Endodermal cell (in vitro differentiated cells): ENCODE measurements around the gene ADH1B. TPM values are rescaled to one million over a fixed set of nuclear protein-coding genes. Genes with fewer than 3 reads are reported as not detected.
"Not testable (repeated sequence)": the region's sequence is repeated elsewhere in the genome, so short reads cannot be mapped to it uniquely, and the experiment has no call there.

Source experiments
- DNase-seq: peaks from one replicate; pipeline ENCODE4 v3.0.0-alpha.2; 2017
- H3K27ac ChIP-seq: 2 replicates; pipeline ENCODE4 v1.5.1; 2013; ENCODE audit warnings: mild to moderate bottlenecking, low read depth, low read length, moderate library complexity
- H3K27me3 ChIP-seq: 2 replicates; pipeline ENCODE4 v1.6.1; 2013; ENCODE audit warnings: mild to moderate bottlenecking, low read length, moderate library complexity; ENCODE audit not compliant: insufficient read depth, control insufficient read depth, poor library complexity, severe bottlenecking
- H3K36me3 ChIP-seq: 2 replicates; pipeline ENCODE4 v1.7.0; 2013; ENCODE audit warnings: mild to moderate bottlenecking, low read length, moderate library complexity; ENCODE audit not compliant: control insufficient read depth, insufficient read depth
- H3K4me1 ChIP-seq: one replicate; pipeline ENCODE4 v1.7.0; 2013; ENCODE audit warnings: low read length; ENCODE audit not compliant: control insufficient read depth, insufficient read depth
- H3K4me3 ChIP-seq: 2 replicates; pipeline ENCODE4 v1.5.1; 2013; ENCODE audit warnings: mild to moderate bottlenecking, low read length, moderate library complexity
- H3K9ac ChIP-seq: 2 replicates; pipeline ENCODE4 v1.6.1; 2013; ENCODE audit warnings: mild to moderate bottlenecking, low read length, moderate library complexity; ENCODE audit not compliant: poor library complexity, severe bottlenecking; ENCODE audit errors: extremely low read depth
- H3K9me3 ChIP-seq: 2 replicates; pipeline ENCODE4 v1.6.1; 2013; ENCODE audit warnings: mild to moderate bottlenecking, low read length, moderate library complexity; ENCODE audit not compliant: control insufficient read depth
- H3K27ac Mint-ChIP-seq: 2 replicates; pipeline ENCODE4 v1.8.0; 2020; ENCODE audit warnings: mixed read lengths
- H3K27me3 Mint-ChIP-seq: 2 replicates; pipeline ENCODE4 v1.8.0; 2021; ENCODE audit warnings: mild to moderate bottlenecking, mixed read lengths; ENCODE audit not compliant: insufficient read depth
- H3K36me3 Mint-ChIP-seq: 2 replicates; pipeline ENCODE4 v1.8.0; 2020; ENCODE audit warnings: low read depth, mixed read lengths
- H3K4me1 Mint-ChIP-seq: 2 replicates; pipeline ENCODE4 v1.8.0; 2020; ENCODE audit warnings: mixed read lengths
- H3K4me3 Mint-ChIP-seq: 2 replicates; pipeline ENCODE4 v1.8.0; 2020; ENCODE audit warnings: mild to moderate bottlenecking, moderate library complexity, mixed read lengths
- H3K9me3 Mint-ChIP-seq: 2 replicates; pipeline ENCODE4 v1.8.0; 2020; ENCODE audit warnings: mild to moderate bottlenecking, mixed read lengths
- CTCF ChIP-seq: fragments of 200-600 bp; sonication (generic); conservative IDR thresholded peaks from 2 replicates; pipeline ENCODE4 v1.5.0; 2021; ENCODE audit warnings: antibody characterized with exemption, mild to moderate bottlenecking
- WGBS, 2 experiments: methylation state at CpG; one replicate each; pipeline versions ENCODE4 v1.1.5 to v1.1.7; 2013; ENCODE audit warnings: missing lambda C conversion rate in 2 of 2, mixed read lengths in 1 of 2; ENCODE audit not compliant: insufficient coverage in 1 of 2, insufficient read length in 1 of 2; 5-methylcytosine and 5-hydroxymethylcytosine counted together
- long read RNA-seq, 4 experiments: library from polyadenylated mRNA in 2 of 4; library from RNA in 1 of 4; library from capped mRNA in 1 of 4; stranded (forward) in 3 of 4; unstranded in 1 of 4; transcript quantifications; one replicate each; pipeline ENCODE4 v2.0.0, GENCODE V29; 2020 to 2021; ENCODE audit warnings: inconsistent platforms in 1 of 4
- polyA plus RNA-seq, 2 experiments: library from polyadenylated mRNA; stranded (reverse); fragments of 50-300 nt; gene quantifications; one replicate each; pipeline ENCODE4 v1.2.3, GENCODE V29; 2013
- total RNA-seq, 2 donors: library from RNA; stranded (reverse); fragmentation: NEBNext Ultra II Directional in 1 of 2; extraction: Animal tissue kit (Norgen Biotek cat#: 25700) in 1 of 2; gene quantifications; 2 replicates in 1 of 2; 3 replicates in 1 of 2; pipeline ENCODE4 v1.2.1, GENCODE V29; 2021

The ADH1B gene
- total RNA-seq, result not detected
- not detected for polyA plus RNA-seq (2013, experiment 1 of 2)
- not detected for polyA plus RNA-seq (2013, experiment 2 of 2)
- long read RNA-seq, experiment 1, result 0 reads
- long read RNA-seq, experiment 2, result 0 reads
- long read RNA-seq, experiment 3, result 0 reads
- long read RNA-seq, experiment 4, result 0 reads

GRCh38 chr4:99321241-99322191 is at the start of gene ADH1B:
ADH1B (minus strand) TSS chr4:99321401; CDS start chr4:99321331, 70 bp downstream.
- Histone ChIP-seq H3K27ac (no peak within 1 kb of the TSS), H3K9ac (no peak within 1 kb of the TSS), H3K9me3 (peaks cover 8% of the 10 kb centered on the region), H3K27me3 (peaks cover 34% of the 10 kb centered on the region), H3K4me1 (no peaks in the 10 kb centered on the region), H3K4me3 (no peak within 1 kb of the TSS), H3K36me3 (no peaks in the 10 kb centered on the region)
- Mint-ChIP-seq H3K27ac (no peak within 1 kb of the TSS), H3K27me3 (peaks cover 31% of the 10 kb centered on the region), H3K4me1 (no peaks in the 10 kb centered on the region), H3K9me3 (peaks cover 8% of the 10 kb centered on the region), H3K36me3 (no peaks in the 10 kb centered on the region), H3K4me3 (no peak within 1 kb of the TSS)
- 62 to 100% methylated on average over 1 to 8 of the region's 8 CpGs for WGBS, 2 experiments
- DNase-seq, result no peak
- TF ChIP-seq CTCF, result no peak

GRCh38 chr4:99367817-99368216 is 46.6 kb upstream of the ADH1B start:
- not testable (repeated sequence) for H3K4me3 ChIP-seq, DNase-seq, H3K36me3 Mint-ChIP-seq, H3K4me1 Mint-ChIP-seq, H3K27ac Mint-ChIP-seq, H3K4me3 Mint-ChIP-seq, H3K27ac ChIP-seq, H3K4me1 ChIP-seq, H3K27me3 Mint-ChIP-seq, H3K27me3 ChIP-seq, H3K36me3 ChIP-seq, H3K9ac ChIP-seq
- WGBS, 2 experiments, result 98 to 100% methylated on average over 1 to 2 of the region's 2 CpGs
- H3K9me3 Mint-ChIP-seq, result peaks cover 18% of the 10 kb centered on the region
- H3K9me3 ChIP-seq, result peaks cover 31% of the 10 kb centered on the region

GRCh38 chr4:99366491-99366890 is 45.3 kb upstream of the ADH1B start:
- WGBS, 2 experiments, result 100% methylated on average over 1 of the region's 1 CpG; no CpG with 5 or more reads in 1 of the 2 experiments
- Histone ChIP-seq H3K4me3 (no peak overlapping the region), H3K9me3 (peaks cover 17% of the 10 kb centered on the region), H3K27me3 (no peaks in the 10 kb centered on the region), H3K4me1 (no peaks in the 10 kb centered on the region), H3K9ac (no peak overlapping the region), H3K27ac (no peak overlapping the region), H3K36me3 (no peaks in the 10 kb centered on the region)
- H3K27ac Mint-ChIP-seq, result no peak overlapping the region
- peaks cover 9% of the 10 kb centered on the region for H3K9me3 Mint-ChIP-seq
- no peak overlapping the region for H3K4me3 Mint-ChIP-seq
- H3K27me3 Mint-ChIP-seq, result no peaks in the 10 kb centered on the region
- TF ChIP-seq CTCF, result no peak
- no peaks in the 10 kb centered on the region for H3K36me3 Mint-ChIP-seq
- no peak for DNase-seq
- peaks cover 2% of the 10 kb centered on the region for H3K4me1 Mint-ChIP-seq
